CD4-positive, alpha-beta T cell treated with Interleukin-12 subunit alpha and Interleukin-12 subunit beta, for 1 hour (primary cell): Measurements from ENCODE around the gene PC.
A peak's percentile ranks its signal among the peaks of the same experiment; 100 is the strongest.
"Not testable (repeated sequence)": the region's sequence is repeated elsewhere in the genome, so short reads cannot be mapped to it uniquely, and the experiment has no call there.

Experiments
- DNase-seq: peaks from one replicate; pipeline ENCODE4 v3.0.0-alpha.2; 2020

PC gene

GRCh38 chr11:66958232-66958955 lies at the start of gene PC:
PC (minus strand) TSS chr11:66958383; CDS start chr11:66872159, 86,224 bp downstream.
- peak; percentile 99 for DNase-seq

DNA sequence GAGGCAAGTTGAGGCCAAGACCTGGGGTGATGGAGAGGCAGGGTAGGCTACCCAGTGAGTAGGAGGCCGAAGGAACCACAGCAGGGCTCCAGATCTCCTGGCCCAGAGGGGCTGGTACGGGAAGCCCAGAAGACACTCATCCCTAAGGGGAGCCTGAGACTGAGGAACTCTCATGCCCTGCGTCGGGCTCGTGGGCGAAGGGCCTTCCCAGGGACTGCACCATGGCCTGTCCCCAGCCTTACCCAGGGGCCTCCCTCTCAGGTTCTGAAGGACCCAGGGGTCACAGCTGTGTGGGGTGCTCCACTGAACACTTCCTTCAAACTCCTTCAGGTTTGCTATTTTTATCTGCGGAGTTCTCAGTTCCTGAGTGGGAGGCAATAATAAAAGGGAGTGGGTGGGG lies 48.9 kb upstream of the PC start:
- DNase-seq: no peak

GRCh38 chr11:67006029-67006884 lies 48.1 kb upstream of the PC start:
- DNase-seq: peak; percentile 27

GRCh38 chr11:67005200-67005599 lies 47.0 kb upstream of the PC start:
- DNase-seq: not testable (repeated sequence)

- DNase-seq: no peak
Measured at GRCh38 chr11:67002921-67003411, 44.8 kb upstream of the PC start.

DNA sequence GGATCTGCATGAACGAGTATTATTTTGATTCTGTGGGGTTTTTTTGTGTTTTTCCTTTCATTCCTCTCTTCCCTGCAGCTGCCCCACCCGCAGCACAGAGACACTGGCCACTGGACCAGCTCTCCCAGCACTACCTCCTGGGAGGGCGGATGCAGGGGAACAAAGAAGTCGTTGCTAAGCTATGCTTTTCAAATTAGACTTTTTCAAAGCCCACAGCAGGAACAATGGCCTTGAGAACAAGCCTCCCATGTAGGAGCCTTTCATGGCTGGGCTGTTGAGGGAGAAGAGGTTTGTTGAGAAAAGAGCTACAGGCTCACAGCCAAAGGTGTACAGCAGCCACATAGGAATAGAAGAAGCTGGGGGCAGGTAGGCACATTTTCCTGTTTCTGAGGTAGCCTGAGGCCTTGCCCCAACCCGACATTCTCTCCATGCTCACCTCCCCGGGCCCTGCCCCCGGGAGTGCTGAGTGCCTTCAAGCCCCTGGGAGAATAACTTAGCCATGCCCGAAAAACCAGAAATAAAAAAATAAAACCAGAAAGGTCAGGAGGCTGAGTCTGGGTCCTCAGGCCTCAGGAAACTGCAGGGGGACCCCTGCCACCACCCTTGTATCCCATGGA lies 44.2 kb upstream of the PC start:
- no peak for DNase-seq

DNA sequence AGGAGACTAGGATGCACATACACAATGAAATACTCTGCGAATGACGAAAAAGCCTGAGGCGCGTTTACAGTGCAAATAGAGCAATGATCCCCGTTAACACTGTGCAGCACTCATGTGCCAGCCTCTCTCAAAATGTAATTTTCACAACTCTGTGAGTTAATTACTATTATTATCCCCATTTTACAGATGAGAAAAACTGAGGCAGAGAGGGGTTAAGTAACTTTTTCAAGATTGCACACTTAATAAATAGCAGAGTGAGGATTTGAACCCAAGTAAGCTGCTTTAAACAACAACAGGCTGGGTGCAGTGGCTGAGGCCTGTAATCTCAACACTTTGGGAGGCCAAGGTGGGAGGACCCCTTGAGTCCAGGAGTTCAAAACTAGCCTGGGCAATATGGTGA lies 43.1 kb upstream of the PC start:
- DNase-seq: no peak

DNA sequence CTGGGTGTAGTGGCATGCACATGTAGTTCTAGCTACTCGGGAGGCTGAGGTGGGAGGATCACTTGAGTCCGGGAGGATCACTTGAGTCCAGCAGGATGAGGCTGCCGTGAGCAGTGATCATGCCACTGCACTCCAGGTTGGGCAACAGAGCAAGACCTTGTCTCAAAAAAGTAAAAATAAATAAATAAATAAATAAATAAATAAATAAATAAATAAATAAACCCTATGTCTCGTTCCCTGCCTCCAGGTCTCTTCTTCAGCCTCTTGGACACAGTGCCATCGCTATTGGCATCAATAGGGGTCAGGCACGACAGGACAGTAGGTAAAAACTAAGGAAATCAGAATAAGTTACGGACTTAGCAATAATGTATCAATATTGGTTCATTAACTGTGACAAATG lies 41.4 kb upstream of the PC start:
- DNase-seq: no peak

DNA sequence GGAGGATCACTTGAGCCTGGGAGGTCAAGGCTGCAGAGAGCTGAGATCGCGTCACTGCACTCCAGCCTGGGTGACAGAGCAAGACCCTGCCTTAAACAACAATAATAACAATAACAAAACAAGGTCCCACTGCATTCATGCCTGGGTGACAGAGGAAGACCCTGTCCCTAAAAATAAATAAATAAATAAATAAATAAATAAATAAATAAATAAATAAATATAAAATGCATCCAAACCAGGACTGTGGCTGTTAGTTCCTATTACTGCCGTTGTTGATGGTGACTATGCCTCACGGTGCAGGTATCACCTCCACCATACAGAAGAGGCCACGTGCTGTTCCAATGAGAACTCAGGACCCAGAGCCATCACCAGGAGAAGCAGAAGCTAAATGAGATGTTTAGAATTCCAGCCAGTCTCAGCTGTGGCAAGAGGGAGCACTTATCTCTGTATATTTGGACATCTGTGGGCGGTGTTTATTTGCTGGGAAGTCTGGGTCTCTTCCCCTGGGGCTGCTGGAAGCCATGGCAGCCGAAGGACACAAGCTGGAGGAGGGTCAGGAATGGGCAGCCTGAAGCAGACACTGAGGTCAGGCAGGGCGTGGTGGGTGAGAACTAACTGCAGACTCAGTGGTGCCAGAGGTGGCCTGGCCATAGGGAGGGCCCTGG lies 38.6 kb upstream of the PC start:
- no peak for DNase-seq

DNA sequence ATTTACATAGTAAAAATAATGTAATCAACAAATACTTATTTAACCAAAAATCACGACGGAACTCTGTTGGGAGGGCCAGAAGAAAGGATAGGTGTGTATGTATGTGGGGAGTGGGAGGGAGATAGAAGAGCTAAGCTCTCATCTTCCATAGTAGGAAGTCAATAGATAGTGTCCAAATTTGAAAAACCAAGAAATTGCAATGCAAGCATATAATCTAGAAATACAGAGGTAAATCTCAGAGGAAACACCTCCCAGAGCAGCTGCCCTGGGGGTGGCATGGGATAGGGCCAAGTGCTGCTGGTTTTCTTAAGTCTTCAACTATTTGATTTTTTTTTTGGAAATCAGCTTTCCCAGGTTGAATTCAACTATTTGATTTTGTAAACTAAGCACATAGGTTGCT lies 33.9 kb upstream of the PC start:
- DNase-seq: no peak

GRCh38 chr11:66989360-66989759 lies 31.2 kb upstream of the PC start:
- DNase-seq: not testable (repeated sequence)

- DNase-seq: not testable (repeated sequence)
Measured at GRCh38 chr11:66988741-66989140, 30.6 kb upstream of the PC start.

- DNase-seq: no peak
Measured at GRCh38 chr11:66987924-66988637, 29.9 kb upstream of the PC start.

GRCh38 chr11:66987158-66987620 lies 29.0 kb upstream of the PC start:
- no peak for DNase-seq

- no peak for DNase-seq
Measured at GRCh38 chr11:66986178-66986545, 28.0 kb upstream of the PC start.

GRCh38 chr11:66985508-66986177 lies 27.5 kb upstream of the PC start:
- DNase-seq: no peak

- DNase-seq: no peak
Measured at GRCh38 chr11:66983275-66983924, 25.2 kb upstream of the PC start.

DNA sequence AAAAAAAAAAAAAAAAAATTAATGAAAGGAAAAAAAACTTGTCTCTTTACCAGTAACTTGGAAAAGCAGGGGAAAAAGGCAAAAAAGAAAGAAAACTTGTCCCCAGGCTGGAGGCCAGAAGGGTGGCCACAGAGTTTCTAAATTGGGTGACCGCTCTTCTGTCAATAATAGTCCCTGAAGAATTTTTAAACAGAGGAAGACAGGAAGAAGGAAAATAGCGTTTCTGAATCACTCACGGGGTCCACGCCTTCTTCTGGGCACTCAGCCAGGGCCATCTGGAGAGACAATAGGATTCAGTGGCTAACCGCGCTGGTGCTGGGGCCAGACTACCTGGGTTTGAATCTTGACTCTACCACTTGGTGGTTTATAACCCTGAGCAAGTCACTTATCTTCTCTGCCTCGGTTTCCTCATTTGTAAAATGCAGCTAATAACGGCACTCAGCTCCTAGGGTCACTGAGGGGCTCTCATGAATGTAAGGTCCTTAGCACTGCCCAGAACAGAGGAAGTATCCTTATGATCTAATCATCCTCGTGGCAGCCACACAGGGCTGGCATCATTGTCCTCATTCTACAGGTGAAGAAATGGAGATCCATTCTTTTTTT lies 23.9 kb upstream of the PC start:
- no peak for DNase-seq

DNA sequence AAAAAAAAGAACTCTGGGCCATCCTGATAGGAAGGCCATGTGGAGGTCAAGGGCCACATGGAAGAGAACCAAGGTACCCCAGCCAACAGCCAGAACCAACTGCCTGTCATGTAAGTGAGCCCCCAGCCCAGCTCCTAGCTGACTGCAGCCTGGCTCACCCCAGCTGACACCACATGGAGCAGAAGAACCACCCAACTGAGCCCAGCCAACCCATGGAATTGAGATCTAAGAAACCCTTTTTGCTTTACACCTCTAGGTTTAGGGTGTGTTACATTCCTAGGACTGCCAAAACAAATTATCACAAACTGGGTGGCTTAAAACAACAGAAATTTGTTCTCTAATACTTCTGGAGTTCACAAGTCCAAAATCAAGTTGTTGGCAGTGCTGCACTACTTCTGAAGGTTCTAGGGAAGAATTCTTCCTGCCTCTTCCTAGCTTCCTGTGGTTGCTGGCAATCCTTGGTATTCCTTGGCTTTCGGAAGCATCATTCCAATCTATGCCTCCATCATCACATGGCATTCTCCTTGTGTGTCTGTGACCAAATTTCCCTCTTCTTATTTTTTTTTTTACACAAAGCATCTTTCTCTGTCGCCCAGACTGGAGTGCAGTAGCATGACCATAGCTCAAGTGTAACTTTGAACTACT lies 21.3 kb upstream of the PC start:
- no peak for DNase-seq

DNA sequence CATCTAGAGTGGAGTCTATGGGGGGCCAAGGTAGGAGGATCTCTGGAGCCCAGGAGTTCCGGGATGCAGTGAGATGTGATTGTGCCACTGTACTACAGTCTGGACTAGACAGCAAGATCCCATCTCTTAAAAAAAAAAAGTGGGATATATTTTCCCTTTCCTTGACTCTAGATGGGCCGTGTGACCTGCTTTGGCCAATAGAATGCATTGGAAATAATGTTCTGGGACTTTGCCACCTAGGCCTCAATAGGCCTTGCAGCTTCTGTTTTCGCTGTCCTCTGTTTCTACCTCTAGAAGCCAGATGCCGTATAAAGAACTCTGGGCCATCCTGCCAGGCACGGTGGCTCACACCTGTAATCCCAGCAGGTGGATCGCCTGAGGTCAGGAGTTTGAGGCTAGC lies 20.5 kb upstream of the PC start:
- no peak for DNase-seq
